Measurements from ENCODE around the gene MEIOSIN. TPM values are rescaled to one million over a fixed set of nuclear protein-coding genes. Genes with fewer than 3 reads are reported as not detected.
"Not testable (repeated sequence)": the region's sequence is repeated elsewhere in the genome, so short reads cannot be mapped to it uniquely, and the experiment has no call there.

Gene MEIOSIN
- total RNA-seq, 1 donor from 2014 or later: not detected

DNA sequence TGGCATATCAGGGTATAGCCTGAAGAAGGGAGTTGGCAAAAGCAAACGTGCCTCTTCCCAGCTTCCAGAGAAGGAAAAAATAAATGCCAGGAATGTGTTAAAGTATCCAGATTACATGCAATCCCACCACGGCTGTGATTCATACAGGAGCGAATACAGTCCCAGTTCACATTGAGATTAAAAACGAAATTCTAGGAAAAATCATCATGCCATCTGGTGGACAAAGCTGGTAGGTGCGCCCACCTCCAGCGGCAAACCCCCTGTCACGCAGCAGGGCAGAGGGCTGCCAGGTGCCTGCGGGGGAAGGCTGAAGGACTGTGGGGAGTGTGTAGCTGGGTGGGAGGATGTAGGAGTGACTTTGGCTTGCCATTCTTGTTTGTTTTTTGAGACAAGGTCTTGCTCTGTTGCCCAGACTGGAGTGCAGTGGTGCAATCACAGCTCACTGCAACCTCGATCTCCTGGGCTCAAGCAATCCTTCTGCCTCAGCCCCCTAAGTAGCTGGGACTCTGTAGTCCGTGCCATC, 65.8 kb downstream of the MEIOSIN start:
- peak overlapping the region; percentile 57 for H3K27ac Mint-ChIP-seq (ENCODE audit: unreplicated experiment)
- no peak overlapping the region for H3K4me3 Mint-ChIP-seq (ENCODE audit: unreplicated experiment)

DNA sequence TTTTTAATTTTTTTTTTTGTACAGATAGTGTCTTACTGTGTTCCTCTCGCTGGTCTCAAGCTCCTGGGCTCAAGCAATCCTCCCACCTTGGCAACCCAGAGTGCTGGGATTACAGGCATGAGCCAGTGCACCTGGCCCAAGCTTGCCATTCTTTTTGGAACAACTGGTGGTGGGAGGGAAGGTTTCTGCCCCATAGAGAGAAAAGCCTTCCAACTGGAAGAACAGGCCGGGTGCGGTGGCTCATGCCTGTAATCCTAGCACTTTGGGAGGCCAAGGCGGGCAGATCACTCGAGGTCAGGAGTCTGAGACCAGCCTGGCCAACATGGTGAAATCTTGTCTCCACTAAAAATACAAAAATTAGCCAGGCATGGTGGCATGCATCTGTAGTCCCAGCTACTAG, 66.3 kb downstream of the MEIOSIN start:
- not testable (repeated sequence) for H3K27me3 Mint-ChIP-seq (ENCODE audit: unreplicated experiment)

More for the DNA sequence above, 65.8 kb downstream of the MEIOSIN start:
- Mint-ChIP-seq H3K36me3 (ENCODE audit: unreplicated experiment) (no peaks in the 10 kb centered on the region), H3K9me3 (ENCODE audit: unreplicated experiment) (no peaks in the 10 kb centered on the region), H3K27me3 (ENCODE audit: unreplicated experiment) (no peaks in the 10 kb centered on the region), H3K4me1 (ENCODE audit: unreplicated experiment) (peaks cover 11% of the 10 kb centered on the region)
- peak; percentile 90 for DNase-seq (ENCODE audit: extremely low spot score, unreplicated experiment)
- TF ChIP-seq, protein P1, sequence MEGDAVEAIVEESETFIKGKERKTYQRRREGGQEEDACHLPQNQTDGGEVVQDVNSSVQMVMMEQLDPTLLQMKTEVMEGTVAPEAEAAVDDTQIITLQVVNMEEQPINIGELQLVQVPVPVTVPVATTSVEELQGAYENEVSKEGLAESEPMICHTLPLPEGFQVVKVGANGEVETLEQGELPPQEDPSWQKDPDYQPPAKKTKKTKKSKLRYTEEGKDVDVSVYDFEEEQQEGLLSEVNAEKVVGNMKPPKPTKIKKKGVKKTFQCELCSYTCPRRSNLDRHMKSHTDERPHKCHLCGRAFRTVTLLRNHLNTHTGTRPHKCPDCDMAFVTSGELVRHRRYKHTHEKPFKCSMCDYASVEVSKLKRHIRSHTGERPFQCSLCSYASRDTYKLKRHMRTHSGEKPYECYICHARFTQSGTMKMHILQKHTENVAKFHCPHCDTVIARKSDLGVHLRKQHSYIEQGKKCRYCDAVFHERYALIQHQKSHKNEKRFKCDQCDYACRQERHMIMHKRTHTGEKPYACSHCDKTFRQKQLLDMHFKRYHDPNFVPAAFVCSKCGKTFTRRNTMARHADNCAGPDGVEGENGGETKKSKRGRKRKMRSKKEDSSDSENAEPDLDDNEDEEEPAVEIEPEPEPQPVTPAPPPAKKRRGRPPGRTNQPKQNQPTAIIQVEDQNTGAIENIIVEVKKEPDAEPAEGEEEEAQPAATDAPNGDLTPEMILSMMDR (IDR thresholded peaks at IDR 0.05): peak; percentile 84

DNA sequence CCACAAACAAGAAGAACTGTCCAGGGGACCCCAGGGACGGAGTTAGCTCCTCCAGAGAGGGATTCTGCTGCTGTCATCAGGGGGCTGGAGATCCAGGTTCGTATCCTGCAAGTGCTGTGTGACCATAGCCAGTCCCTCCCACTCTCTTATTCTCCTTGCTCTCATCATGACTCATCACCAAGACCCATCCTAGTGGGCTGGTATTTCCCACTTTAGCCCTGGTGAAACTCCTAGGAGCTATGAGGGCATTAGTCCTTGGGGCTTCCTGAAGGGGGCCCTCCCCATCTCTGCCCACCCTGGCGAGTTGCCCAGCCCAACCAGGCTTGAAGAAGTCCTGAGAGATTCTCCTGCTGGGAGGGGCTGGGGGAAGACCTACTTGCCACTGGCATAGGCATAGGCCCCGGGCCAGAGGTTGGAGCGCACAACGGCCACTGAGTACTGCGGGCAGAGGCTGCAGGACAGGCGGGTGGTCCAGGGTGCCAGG, 66.9 kb downstream of the MEIOSIN start:
- Mint-ChIP-seq H3K27ac (ENCODE audit: unreplicated experiment) (no peak overlapping the region), H3K36me3 (ENCODE audit: unreplicated experiment) (no peaks in the 10 kb centered on the region), H3K27me3 (ENCODE audit: unreplicated experiment) (no peaks in the 10 kb centered on the region), H3K4me3 (ENCODE audit: unreplicated experiment) (no peak overlapping the region), H3K9me3 (ENCODE audit: unreplicated experiment) (no peaks in the 10 kb centered on the region), H3K4me1 (ENCODE audit: unreplicated experiment) (peaks cover 11% of the 10 kb centered on the region)
- no peak for DNase-seq (ENCODE audit: extremely low spot score, unreplicated experiment)
- TF ChIP-seq, protein P1 (IDR thresholded peaks at IDR 0.05): no peak

More for the DNA sequence above, 66.3 kb downstream of the MEIOSIN start:
- DNase-seq (ENCODE audit: extremely low spot score, unreplicated experiment); H3K27ac Mint-ChIP-seq (ENCODE audit: unreplicated experiment); H3K4me3 Mint-ChIP-seq (ENCODE audit: unreplicated experiment); H3K36me3 Mint-ChIP-seq (ENCODE audit: unreplicated experiment); H3K9me3 Mint-ChIP-seq (ENCODE audit: unreplicated experiment): not testable (repeated sequence)
- H3K4me1 Mint-ChIP-seq (ENCODE audit: unreplicated experiment): peaks cover 11% of the 10 kb centered on the region

DNA sequence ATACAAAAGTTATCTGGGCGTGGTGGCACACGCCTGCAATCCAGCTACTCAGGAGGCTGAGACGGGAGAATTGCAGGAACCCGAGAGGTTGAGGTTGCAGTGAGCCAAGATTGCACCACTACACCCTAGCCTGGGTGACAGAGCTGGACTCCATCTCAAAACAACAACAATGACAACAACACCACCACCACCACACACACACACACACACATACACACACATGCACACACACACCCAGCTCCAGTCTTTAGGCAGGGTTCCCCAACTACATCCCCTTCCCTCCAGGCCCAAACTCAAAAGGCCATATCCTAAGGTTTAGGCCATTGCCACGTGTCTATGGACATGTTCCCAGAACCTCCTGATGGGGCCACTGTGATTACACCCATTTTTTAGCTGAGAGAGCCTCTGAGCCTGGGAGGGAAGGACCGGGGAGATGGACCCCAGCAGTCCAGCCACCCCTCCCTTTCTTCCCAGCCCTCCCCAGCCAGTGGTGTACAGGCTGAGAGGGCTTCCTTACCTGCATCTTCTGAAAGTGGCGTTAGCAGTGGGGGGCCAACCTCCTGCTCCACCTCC, 68.5 kb downstream of the MEIOSIN start:
- TF ChIP-seq, protein P1 (IDR thresholded peaks at IDR 0.05): no peak
- Mint-ChIP-seq H3K27ac (ENCODE audit: unreplicated experiment) (no peak overlapping the region), H3K27me3 (ENCODE audit: unreplicated experiment) (no peaks in the 10 kb centered on the region), H3K4me1 (ENCODE audit: unreplicated experiment) (peaks cover 11% of the 10 kb centered on the region), H3K36me3 (ENCODE audit: unreplicated experiment) (no peaks in the 10 kb centered on the region), H3K9me3 (ENCODE audit: unreplicated experiment) (no peaks in the 10 kb centered on the region), H3K4me3 (ENCODE audit: unreplicated experiment) (no peak overlapping the region)
- DNase-seq (ENCODE audit: extremely low spot score, unreplicated experiment): no peak

DNA sequence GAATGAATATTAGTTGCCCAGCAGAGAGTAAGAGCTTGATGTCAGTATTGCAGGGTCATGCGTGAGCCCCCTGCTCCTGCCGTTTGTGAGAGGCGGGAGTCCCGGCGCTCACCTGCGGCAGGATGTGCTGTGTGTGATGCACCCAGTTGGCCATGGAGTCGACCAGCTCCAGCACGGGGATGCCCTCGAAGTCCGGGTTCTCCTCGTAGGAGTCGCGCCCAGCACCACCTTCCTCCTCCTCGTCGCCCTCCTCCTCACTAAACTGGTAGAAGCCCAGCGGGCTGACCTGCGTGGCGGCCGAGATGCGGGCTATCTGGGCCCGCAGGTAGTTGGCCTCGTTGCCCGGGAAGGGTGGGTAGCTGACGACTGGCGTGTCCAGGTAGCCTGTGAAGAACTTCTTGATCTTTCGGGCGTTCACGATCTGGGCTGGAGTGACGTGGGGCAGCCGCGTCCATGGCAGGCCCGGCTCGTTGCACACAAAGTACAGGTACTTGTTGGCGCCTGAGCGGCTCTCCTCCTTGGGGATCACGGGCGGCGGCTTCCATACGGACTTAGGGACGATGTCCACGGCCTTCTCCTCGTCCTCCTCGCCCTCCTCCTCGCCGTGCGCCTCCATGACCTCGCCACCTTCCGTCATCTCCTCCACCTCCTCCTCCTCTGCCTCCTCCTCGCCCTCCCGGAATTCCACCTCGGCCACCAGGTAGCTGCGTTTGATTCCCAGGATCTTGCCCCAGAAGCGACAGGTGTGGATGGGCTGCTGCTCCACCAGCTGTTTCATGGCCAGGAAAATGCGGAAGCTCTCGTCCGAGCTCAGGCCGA, 71.1 kb downstream of the MEIOSIN start:
- H3K4me3 Mint-ChIP-seq (ENCODE audit: unreplicated experiment): no peak overlapping the region
- H3K36me3 Mint-ChIP-seq (ENCODE audit: unreplicated experiment): no peaks in the 10 kb centered on the region
- no peak overlapping the region for H3K27ac Mint-ChIP-seq (ENCODE audit: unreplicated experiment)
- TF ChIP-seq, protein P1 (IDR thresholded peaks at IDR 0.05): no peak
- no peak for DNase-seq (ENCODE audit: extremely low spot score, unreplicated experiment)
- no peaks in the 10 kb centered on the region for H3K9me3 Mint-ChIP-seq (ENCODE audit: unreplicated experiment)
- H3K4me1 Mint-ChIP-seq (ENCODE audit: unreplicated experiment): peaks cover 3% of the 10 kb centered on the region
- H3K27me3 Mint-ChIP-seq (ENCODE audit: unreplicated experiment): no peaks in the 10 kb centered on the region
